Measurements from ENCODE around the gene DKK3.

The DKK3 gene

GRCh38 chr11:11944444-11944843 lies 64.0 kb downstream of the DKK3 start:
- no peak for DNase-seq (ENCODE audit: low read depth in 2 of 2)

- no peak for DNase-seq (ENCODE audit: low read depth in 2 of 2)
These were observed 65.8 kb downstream of the DKK3 start for GRCh38 chr11:11942668-11943067.

DNA sequence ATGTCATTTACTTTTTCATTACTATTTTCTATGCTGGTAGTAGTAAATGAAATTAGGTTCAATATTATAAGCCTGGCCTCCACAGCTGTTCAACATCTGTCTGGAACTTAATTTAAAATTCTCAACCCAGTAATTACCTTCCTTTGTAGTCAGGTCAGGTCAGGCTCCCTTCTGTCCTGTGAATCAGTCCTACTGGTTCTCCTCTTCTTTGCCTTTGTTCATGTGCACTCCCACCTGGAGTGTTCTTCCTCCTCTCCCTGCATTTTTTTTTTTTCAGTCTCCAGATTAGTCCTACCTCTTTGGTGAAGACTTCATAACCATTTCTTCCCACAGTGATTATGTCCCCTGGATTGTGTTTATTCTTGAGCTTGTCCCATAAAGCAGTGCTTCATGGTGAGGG lies 67.9 kb downstream of the DKK3 start:
- no peak for DNase-seq (ENCODE audit: low read depth in 2 of 2)

- DNase-seq (ENCODE audit: low read depth in 2 of 2), result no peak
These were observed 70.5 kb downstream of the DKK3 start for GRCh38 chr11:11937957-11938356.

- no peak for DNase-seq (ENCODE audit: low read depth in 2 of 2)
These were observed 71.0 kb downstream of the DKK3 start for GRCh38 chr11:11937433-11937832.

GRCh38 chr11:11935536-11935935 lies 72.9 kb downstream of the DKK3 start:
- no peak for DNase-seq (ENCODE audit: low read depth in 2 of 2)

DNA sequence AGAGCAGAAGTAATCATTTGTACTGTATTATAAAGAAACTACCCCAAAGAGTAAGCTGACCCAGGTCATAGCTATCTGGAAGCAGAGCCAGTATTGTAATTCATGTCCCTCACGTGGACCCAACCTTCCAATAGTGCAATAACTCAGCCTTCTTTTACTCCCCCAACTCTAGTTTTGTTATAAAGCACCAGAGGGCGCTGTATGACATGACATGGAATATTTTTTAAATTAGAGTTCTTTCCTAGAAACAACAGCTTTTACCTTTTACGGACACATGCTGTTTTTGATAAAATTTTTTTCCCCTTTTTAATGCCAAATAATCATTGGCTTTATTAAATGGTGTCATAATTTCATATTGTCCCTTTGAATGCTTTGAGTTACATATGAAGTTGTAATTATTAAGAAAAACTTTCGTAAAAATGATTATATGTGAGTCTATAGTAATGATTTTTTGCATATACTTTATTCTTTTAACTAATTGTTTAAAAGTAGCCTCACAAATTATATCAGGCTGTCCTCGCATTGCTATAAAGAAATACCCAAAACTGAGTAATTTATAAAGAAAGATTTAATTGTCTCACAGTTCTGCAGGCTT lies 76.9 kb downstream of the DKK3 start:
- no peak for DNase-seq (ENCODE audit: low read depth in 2 of 2)

DNA sequence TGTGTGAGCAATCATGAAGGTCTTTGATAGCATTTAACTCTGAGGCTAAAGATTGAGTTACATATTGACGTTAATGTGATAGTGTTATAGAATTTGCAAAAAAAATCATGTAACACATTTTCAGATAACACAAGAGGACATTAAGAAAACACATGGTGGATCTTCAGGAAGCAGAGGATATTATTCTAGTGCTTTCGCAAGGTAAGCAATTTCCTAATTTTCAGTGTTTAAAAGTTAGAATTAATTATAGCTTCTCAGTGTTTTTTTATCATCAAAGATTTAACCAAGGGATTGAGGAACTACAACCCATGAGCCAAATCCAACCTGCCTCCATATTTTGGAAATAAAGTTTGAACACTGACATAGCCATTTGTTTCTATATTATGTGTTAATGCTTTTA lies 78.5 kb downstream of the DKK3 start:
- DNase-seq (ENCODE audit: low read depth in 2 of 2), result no peak

- DNase-seq (ENCODE audit: low read depth in 2 of 2), result no peak
These were observed 84.6 kb downstream of the DKK3 start for GRCh38 chr11:11923828-11924227.

DNA sequence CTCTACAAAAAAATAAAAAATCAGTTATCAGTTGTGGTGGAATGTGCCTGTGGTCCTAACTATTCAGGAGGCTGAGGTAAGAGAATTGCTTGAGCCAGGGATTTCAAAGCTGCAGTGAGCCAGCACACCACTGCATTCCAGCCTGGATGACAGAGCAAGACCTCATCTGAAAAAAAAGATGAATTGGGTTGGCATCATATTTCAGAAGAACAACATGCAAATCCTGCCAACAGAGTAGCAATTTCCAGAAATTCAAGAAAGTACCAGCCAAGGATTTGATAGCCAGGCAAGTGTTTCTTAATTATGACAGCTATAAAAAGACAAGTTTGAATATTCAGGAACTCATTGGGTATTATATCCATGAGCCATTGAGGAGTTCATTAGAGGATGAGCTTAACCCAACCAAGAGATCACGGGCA lies 91.4 kb downstream of the DKK3 start:
- DNase-seq (ENCODE audit: low read depth in 2 of 2), result no peak

- DNase-seq (ENCODE audit: low read depth in 2 of 2), result no peak
These were observed 92.8 kb downstream of the DKK3 start for GRCh38 chr11:11915625-11916024.

DNA sequence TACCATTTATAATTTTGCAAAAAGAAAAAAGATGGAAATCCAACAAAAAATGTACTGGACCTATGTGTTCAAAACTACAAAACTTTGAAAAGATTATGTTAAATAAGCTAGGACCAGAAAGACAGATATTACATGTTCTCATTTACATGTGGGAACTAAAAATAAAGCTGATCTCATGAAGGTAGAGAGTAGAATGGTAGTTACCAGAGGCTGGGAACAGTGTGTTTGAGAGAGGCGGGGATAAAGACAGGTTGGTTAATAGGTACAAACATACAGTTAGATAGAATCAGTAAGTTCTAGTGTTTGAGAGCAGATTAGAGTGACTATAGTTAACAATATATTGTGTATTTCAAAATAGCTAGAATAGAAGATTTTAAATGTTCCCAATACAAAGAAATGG lies 95.0 kb downstream of the DKK3 start:
- DNase-seq (ENCODE audit: low read depth in 2 of 2), result no peak

Measured in stimulated activated CD8-positive, alpha-beta memory T cell treated with anti-CD3 and anti-CD28 coated beads, Interleukin-15, amount 100 ng/mL, for 48 hours (primary cell).